Pericardium fibroblast (primary cell): ENCODE measurements around the gene LDHB. TPM values are rescaled to one million over a fixed set of nuclear protein-coding genes. Genes with fewer than 3 reads are reported as not detected.

Experiments used
- total RNA-seq: library from RNA; depleted of rRNA; stranded (reverse); fragments of >200 nt; gene quantifications from 2 replicates; pipeline ENCODE4 v1.2.3, GENCODE V29; 2015

Gene LDHB
- total RNA-seq = 511 and 601 TPM in 2 replicates

GRCh38 chr12:21657326-21658077 lies at the start of gene LDHB:
LDHB (minus strand) TSS chr12:21657842; CDS start chr12:21654671, 3,171 bp downstream.

DNA sequence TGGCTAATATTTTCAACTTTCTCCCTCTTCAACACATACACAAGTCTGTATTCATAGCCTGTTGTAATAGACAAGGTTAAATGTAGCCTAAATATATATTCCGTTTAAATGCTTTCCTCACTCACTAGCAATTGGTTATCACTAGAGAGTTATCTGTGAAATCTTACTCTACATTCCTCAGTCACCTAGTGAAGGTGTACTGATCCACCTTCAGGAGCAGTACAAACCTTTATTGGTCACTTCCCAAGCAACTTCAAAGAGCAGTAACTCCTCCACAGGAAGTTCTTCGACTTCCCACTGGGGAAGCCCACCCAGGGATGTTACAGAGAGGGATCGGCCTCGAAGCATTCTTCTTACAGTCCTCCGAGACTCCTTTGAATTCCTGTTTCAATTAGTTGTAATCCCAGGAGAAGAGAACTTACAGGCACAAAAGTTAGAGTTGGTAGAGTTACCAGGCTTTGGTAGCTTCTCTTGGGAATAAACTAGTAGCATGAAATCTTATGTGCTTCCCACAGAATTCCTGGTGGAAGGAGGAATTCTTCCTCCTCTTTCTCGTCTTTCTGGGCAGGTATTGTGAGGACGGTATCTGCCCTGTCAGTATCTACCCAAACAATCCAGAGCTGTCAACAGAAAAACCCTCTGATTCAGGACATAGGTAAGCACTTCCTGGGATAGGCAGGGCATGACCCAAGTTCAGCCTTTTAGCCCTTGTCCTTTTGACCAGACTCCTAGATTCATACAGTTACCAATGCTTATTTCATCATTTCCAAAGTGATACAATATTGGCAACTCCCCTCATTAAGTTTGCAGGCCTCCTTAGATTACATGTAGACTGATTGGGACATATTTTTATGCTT lies 53.2 kb downstream of the LDHB start, which contains the start of gene GYS2:
Gene GYS2 (minus strand): TSS at position 603 of the 857 bp plus-strand sequence. CDS start 255 bp downstream, at position 348.

Other genes starting within 250 kb of the LDHB start
- gene PYROXD1, start 220.2 kb downstream of the LDHB start, total RNA-seq = 5.6 and 9.3 TPM in 2 replicates
- gene RECQL, start 156.2 kb downstream of the LDHB start, total RNA-seq = 30.0 and 32.7 TPM in 2 replicates
- 28.4 and 36.4 TPM in 2 replicates for gene GOLT1B, start 156.1 kb downstream of the LDHB start, total RNA-seq
- gene SPX, start 131.5 kb downstream of the LDHB start, total RNA-seq = 0.93 and 10.4 TPM in 2 replicates
- gene GYS2, start 53.0 kb downstream of the LDHB start, total RNA-seq = not detected in 2 replicates
- gene KCNJ8, start 116.9 kb upstream of the LDHB start, total RNA-seq = 0.58 and 2.3 TPM in 2 replicates